Measurements from ENCODE around the gene SLC25A34. TPM values are rescaled to one million over a fixed set of nuclear protein-coding genes. Genes with fewer than 3 reads are reported as not detected.

SLC25A34 gene
- total and polyA plus RNA-seq, 2 of the 13 experiments (the other 11 are each of a cell fraction or from before 2014, with no cell fraction given) = 0.13 to 0.18 TPM

DNA sequence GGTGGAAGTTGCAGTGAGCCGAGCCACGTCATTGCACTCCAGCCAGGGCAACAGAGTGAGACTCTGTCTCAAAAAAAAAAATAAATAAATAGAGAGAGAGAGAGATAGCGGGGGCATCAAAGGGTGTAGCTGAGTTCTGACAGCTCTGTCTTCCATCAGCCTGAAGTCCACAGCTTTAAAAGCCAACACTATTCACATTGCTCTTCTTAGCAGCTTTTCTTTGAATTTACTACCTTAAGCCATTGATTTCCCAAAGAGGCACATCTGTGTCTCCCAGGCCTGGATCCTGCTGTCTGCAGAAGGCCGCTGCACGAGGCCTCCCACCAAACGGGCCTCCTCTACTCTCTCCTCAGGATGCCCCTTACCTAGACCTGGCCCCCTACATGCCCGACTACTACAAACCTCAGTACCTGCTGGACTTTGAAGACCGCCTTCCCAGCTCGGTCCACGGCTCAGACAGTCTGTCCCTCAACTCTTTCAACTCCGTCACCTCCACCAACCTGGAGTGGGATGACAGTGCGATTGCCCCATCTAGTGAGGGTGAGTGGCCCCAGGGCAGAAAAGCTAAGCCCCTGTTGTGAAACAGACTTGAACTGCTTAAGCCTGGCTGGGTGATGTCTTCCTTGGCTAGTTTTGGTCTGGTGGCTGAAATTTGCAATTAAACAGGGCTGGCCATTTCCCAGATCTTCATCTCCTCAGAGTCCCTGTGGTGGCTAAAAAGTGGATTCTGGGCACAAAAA is 16.5 kb upstream of the SLC25A34 start:
- H3K27me3 ChIP-seq (ENCODE audit: control insufficient read depth in 1 of 2, insufficient read depth in 2 of 2, low read length in 2 of 2) = no peaks in the 10 kb centered on the region
- no peak overlapping the region for H2AFZ ChIP-seq (ENCODE audit: low read length)
- no peak for FAIRE-seq
- peaks cover 22 to 51% of the 10 kb centered on the region in 2 experiments for H3K36me3 ChIP-seq (replicated peaks in 1 of 2; ENCODE audit: control insufficient read depth in 1 of 2, insufficient read depth in 2 of 2, low read length in 2 of 2)
- H3K9ac ChIP-seq (ENCODE audit: insufficient read depth, low read depth, low read length) = no peak overlapping the region
- intact Hi-C loops (cut with micrococcal nuclease; ENCODE audit: unreplicated experiment) (no loop called here), in situ Hi-C loops (cut with HindIII; ENCODE audit: extremely low pct_ligation_motif_present, low pct_unique_long_range_greater_than_20kb) (no loop called here)
- H3K4me2 ChIP-seq (ENCODE audit: low read depth, low read length) = no peak overlapping the region
- H3K4me1 ChIP-seq (ENCODE audit: insufficient read depth, low read length) = peaks cover 12% of the 10 kb centered on the region; the same call in 1 of the 2 replicates
- ChIA-PET CTCF (ENCODE audit: low intra/inter-chr PET ratio, low total read pairs) (no interaction called here), POLR2A (no interaction called here)
- 98% methylated on average over 12 of the region's 12 CpGs for WGBS (ENCODE audit: low lambda C conversion rate)
- ATAC-seq = no peak
- no peak for DNase-seq (ENCODE audit: low spot score)
- H3K79me2 ChIP-seq (ENCODE audit: insufficient read depth, low read length) = no peaks in the 10 kb centered on the region
- H3K27ac ChIP-seq (ENCODE audit: extremely low read length, insufficient read depth, low read length) = no peak overlapping the region
- no TSS peak for BruUV-seq (replicated peaks)
- no peaks in the 10 kb centered on the region for H4K20me1 ChIP-seq (ENCODE audit: insufficient read depth, low read length)
- no peaks in the 10 kb centered on the region for H3K9me3 ChIP-seq (ENCODE audit: low read length)
- H3K4me3 ChIP-seq (replicated peaks in 1 of 3; ENCODE audit: insufficient read depth in 1 of 3, low read depth in 2 of 3, low read length in 3 of 3) = no peak overlapping the region
- TF ChIP-seq, protein P1, sequence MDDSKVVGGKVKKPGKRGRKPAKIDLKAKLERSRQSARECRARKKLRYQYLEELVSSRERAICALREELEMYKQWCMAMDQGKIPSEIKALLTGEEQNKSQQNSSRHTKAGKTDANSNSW (CRISPR knock-in tag; IDR thresholded peaks at IDR 0.05; ENCODE audit: borderline replicate concordance) = no peak
- TF ChIP-seq, protein P2, sequence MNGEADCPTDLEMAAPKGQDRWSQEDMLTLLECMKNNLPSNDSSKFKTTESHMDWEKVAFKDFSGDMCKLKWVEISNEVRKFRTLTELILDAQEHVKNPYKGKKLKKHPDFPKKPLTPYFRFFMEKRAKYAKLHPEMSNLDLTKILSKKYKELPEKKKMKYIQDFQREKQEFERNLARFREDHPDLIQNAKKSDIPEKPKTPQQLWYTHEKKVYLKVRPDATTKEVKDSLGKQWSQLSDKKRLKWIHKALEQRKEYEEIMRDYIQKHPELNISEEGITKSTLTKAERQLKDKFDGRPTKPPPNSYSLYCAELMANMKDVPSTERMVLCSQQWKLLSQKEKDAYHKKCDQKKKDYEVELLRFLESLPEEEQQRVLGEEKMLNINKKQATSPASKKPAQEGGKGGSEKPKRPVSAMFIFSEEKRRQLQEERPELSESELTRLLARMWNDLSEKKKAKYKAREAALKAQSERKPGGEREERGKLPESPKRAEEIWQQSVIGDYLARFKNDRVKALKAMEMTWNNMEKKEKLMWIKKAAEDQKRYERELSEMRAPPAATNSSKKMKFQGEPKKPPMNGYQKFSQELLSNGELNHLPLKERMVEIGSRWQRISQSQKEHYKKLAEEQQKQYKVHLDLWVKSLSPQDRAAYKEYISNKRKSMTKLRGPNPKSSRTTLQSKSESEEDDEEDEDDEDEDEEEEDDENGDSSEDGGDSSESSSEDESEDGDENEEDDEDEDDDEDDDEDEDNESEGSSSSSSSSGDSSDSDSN (CRISPR knock-in tag; IDR thresholded peaks at IDR 0.05) = no peak
- TF ChIP-seq SMARCC2 (IDR thresholded peaks at IDR 0.05) (no peak), ZNF317 (CRISPR knock-in tag; IDR thresholded peaks at IDR 0.05) (no peak), NFATC3 (CRISPR knock-in tag; IDR thresholded peaks at IDR 0.05) (no peak), SIN3A (IDR thresholded peaks at IDR 0.05; ENCODE audit: borderline replicate concordance, low read depth, low read length) (no peak), ZBTB42 (CRISPR knock-in tag; IDR thresholded peaks at IDR 0.05) (no peak), RXRB (CRISPR knock-in tag; IDR thresholded peaks at IDR 0.05; ENCODE audit: borderline replicate concordance) (no peak), GATA4 (IDR thresholded peaks at IDR 0.05; ENCODE audit: borderline replicate concordance, low read depth) (no peak), GFI1 (CRISPR knock-in tag; IDR thresholded peaks at IDR 0.05; ENCODE audit: borderline replicate concordance) (no peak), STAG1 (CRISPR knock-in tag; IDR thresholded peaks at IDR 0.05) (peak; percentile 21; the same call in 1 of the 2 replicates), ZSCAN31 (CRISPR knock-in tag; IDR thresholded peaks at IDR 0.05; ENCODE audit: low read depth) (no peak)
- TF ChIP-seq, protein P3, sequence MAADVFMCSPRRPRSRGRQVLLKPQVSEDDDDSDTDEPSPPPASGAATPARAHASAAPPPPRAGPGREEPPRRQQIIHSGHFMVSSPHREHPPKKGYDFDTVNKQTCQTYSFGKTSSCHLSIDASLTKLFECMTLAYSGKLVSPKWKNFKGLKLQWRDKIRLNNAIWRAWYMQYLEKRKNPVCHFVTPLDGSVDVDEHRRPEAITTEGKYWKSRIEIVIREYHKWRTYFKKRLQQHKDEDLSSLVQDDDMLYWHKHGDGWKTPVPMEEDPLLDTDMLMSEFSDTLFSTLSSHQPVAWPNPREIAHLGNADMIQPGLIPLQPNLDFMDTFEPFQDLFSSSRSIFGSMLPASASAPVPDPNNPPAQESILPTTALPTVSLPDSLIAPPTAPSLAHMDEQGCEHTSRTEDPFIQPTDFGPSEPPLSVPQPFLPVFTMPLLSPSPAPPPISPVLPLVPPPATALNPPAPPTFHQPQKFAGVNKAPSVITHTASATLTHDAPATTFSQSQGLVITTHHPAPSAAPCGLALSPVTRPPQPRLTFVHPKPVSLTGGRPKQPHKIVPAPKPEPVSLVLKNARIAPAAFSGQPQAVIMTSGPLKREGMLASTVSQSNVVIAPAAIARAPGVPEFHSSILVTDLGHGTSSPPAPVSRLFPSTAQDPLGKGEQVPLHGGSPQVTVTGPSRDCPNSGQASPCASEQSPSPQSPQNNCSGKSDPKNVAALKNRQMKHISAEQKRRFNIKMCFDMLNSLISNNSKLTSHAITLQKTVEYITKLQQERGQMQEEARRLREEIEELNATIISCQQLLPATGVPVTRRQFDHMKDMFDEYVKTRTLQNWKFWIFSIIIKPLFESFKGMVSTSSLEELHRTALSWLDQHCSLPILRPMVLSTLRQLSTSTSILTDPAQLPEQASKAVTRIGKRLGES (CRISPR knock-in tag; IDR thresholded peaks at IDR 0.05; ENCODE audit: borderline replicate concordance) = no peak
- TF ChIP-seq, protein P4, sequence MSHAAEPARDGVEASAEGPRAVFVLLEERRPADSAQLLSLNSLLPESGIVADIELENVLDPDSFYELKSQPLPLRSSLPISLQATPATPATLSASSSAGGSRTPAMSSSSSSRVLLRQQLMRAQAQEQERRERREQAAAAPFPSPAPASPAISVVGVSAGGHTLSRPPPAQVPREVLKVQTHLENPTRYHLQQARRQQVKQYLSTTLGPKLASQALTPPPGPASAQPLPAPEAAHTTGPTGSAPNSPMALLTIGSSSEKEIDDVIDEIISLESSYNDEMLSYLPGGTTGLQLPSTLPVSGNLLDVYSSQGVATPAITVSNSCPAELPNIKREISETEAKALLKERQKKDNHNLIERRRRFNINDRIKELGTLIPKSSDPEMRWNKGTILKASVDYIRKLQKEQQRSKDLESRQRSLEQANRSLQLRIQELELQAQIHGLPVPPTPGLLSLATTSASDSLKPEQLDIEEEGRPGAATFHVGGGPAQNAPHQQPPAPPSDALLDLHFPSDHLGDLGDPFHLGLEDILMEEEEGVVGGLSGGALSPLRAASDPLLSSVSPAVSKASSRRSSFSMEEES (CRISPR knock-in tag; IDR thresholded peaks at IDR 0.05) = no peak
